K562 (cell line): ENCODE results near the gene NOL4L. TPM values are rescaled to one million over a fixed set of nuclear protein-coding genes. Genes with fewer than 3 reads are reported as not detected.
A peak's percentile ranks its signal among the peaks of the same experiment; 100 is the strongest.

Experiments used
- BHLHE40 ChIP-seq: IDR thresholded peaks from 2 replicates; pipeline ENCODE4 v1.6.1; 2011; ENCODE audit warnings: low read length, improper control_type of control experiment
- C11orf30 ChIP-seq: fragments of 450-650 bp; IDR thresholded peaks from 2 replicates; pipeline ENCODE4 v1.6.1; 2016; ENCODE audit warnings: low read depth, mild to moderate bottlenecking
- CHAMP1 ChIP-seq: fragments of 450-650 bp; IDR thresholded peaks from 2 replicates; pipeline ENCODE4 v1.6.1; 2016; ENCODE audit warnings: mild to moderate bottlenecking
- CREBBP ChIP-seq: IDR thresholded peaks from one replicate; pipeline ENCODE4 v1.6.1; 2012; ENCODE audit warnings: low read depth, mild to moderate bottlenecking, control low read depth, inconsistent platforms, low read length
- FOXK1 ChIP-seq: sonication (generic); formaldehyde crosslinking; IDR thresholded peaks from 2 replicates; pipeline ENCODE4 v1.8.0; 2022; ENCODE audit warnings: missing genetic modification reagents, mild to moderate bottlenecking, borderline replicate concordance
- FOXO4 ChIP-seq: fragments of 450-650 bp; formaldehyde crosslinking; IDR thresholded peaks from 2 replicates; pipeline ENCODE4 v1.4.0; 2020; ENCODE audit warnings: mild to moderate bottlenecking, moderate library complexity
- HMBOX1 ChIP-seq: sonication (generic); IDR thresholded peaks from 2 replicates; pipeline ENCODE4 v1.6.1; 2016
- MAFF ChIP-seq: IDR thresholded peaks from 2 replicates; pipeline ENCODE4 v1.6.1; 2012; ENCODE audit warnings: low read length, improper control_type of control experiment
- MECOM ChIP-seq: fragments of 250-450 bp; sonication (Bioruptor Pico); IDR thresholded peaks from 2 replicates; pipeline ENCODE4 v1.8.0; 2022; ENCODE audit warnings: inconsistent platforms
- MTA3 ChIP-seq: fragments of 450-650 bp; formaldehyde crosslinking; IDR thresholded peaks from 2 replicates; pipeline ENCODE4 v1.6.1; 2017; ENCODE audit warnings: mild to moderate bottlenecking, borderline replicate concordance
- NCOA6 ChIP-seq: fragments of 450-650 bp; IDR thresholded peaks from 2 replicates; pipeline ENCODE4 v1.6.1; 2017; ENCODE audit warnings: mild to moderate bottlenecking
- PML ChIP-seq: IDR thresholded peaks from 2 replicates; pipeline ENCODE4 v1.6.1; 2012; ENCODE audit warnings: low read length, inconsistent platforms
- POLR2G ChIP-seq: fragments of 200-400 bp; formaldehyde crosslinking; IDR thresholded peaks from 2 replicates; pipeline ENCODE4 v1.6.1; 2017; ENCODE audit warnings: low read depth, mild to moderate bottlenecking, antibody characterized with exemption, low read length, moderate library complexity
- RHOXF2B ChIP-seq: fragments of 250-450 bp; sonication (Bioruptor Pico); conservative IDR thresholded peaks from 2 replicates; pipeline ENCODE4 v1.5.1; 2021
- RUNX1 ChIP-seq: sonication (generic); IDR thresholded peaks from 2 replicates; pipeline ENCODE4 v1.6.1; 2016; ENCODE audit warnings: antibody characterized with exemption, low read depth
- SRSF1 ChIP-seq: fragments of 200-400 bp; formaldehyde crosslinking; IDR thresholded peaks from 2 replicates; pipeline ENCODE4 v1.6.1; 2017; ENCODE audit warnings: mild to moderate bottlenecking, low read depth, low read length, moderate library complexity
- ZKSCAN1 ChIP-seq: fragments of 150-350 bp; IDR thresholded peaks from 2 replicates; pipeline ENCODE4 v1.6.1; 2016; ENCODE audit warnings: low read depth, low read length
- ZNF395 ChIP-seq: fragments of 200-800 bp; sonication (Bioruptor generic); IDR thresholded peaks from 2 replicates; pipeline ENCODE4 v1.6.1; 2017; ENCODE audit warnings: missing genetic modification characterization, missing compliant biosample characterization
- ZNF75A ChIP-seq: fragments of 450-650 bp; formaldehyde crosslinking; IDR thresholded peaks from 2 replicates; pipeline ENCODE4 v1.4.0; 2020; ENCODE audit warnings: mild to moderate bottlenecking
- ZSCAN32 ChIP-seq: fragments of 450-650 bp; formaldehyde crosslinking; IDR thresholded peaks from 2 replicates; pipeline ENCODE4 v1.4.0; 2020; ENCODE audit warnings: mild to moderate bottlenecking, moderate library complexity
- polyA plus RNA-seq, 8 experiments: library from polyadenylated mRNA; depleted of rRNA in 4 of 8; stranded (reverse) in 5 of 8; unstranded in 3 of 8; fragments of >200 nt; fragmentation: Nextera tagmentation in 2 of 8; fragmentation: Illumina TruSeq in 1 of 8; extraction: Ambion mirVana in 2 of 8; extraction: Trizol in 1 of 8; gene quantifications; 2 replicates each; pipeline versions ENCODE4 v1.2.1 to v1.2.3, GENCODE V29; 2011 to 2014; ENCODE audit warnings: inconsistent platforms in 1 of 8, missing spikeins in 1 of 8
- total RNA-seq, 7 experiments: library from RNA; depleted of rRNA in 6 of 7; stranded (reverse); fragments of >200 nt in 6 of 7; fragmentation: Illumina TruSeq in 2 of 7; extraction: Trizol in 2 of 7; gene quantifications; 2 replicates each; pipeline versions ENCODE4 v1.2.1 to v1.2.3, GENCODE V29; 2011 to 2021; ENCODE audit warnings: low replicate concordance in 1 of 7

NOL4L gene
- total and polyA plus RNA-seq, 9 of the 15 experiments (the other 6 are each of a cell fraction or from before 2014, with no cell fraction given) = 5.1 to 36.2 (median 13.6) TPM

- TF ChIP-seq MAFF (no peak), SRSF1 (no peak), NCOA6 (no peak), RHOXF2B (no peak), PML (no peak), ZSCAN32 (CRISPR knock-in tag) (no peak), HMBOX1 (no peak), MECOM (no peak), BHLHE40 (no peak), ZNF75A (CRISPR knock-in tag) (no peak), ZNF395 (CRISPR knock-in tag) (no peak), CREBBP (no peak), FOXO4 (CRISPR knock-in tag) (no peak), FOXK1 (CRISPR knock-in tag) (no peak), CHAMP1 (no peak), ZKSCAN1 (no peak), MTA3 (peak; percentile 44; the same call in 1 of the 2 replicates), RUNX1 (no peak), POLR2G (peak; percentile 80), C11orf30 (no peak)
These were observed 2.2 kb downstream of the NOL4L start (continued) for GRCh38 chr20:32582659-32583580.
